SK-N-SH (cell line): Measurements from ENCODE around the gene ZNF467. TPM values are rescaled to one million over a fixed set of nuclear protein-coding genes. Genes with fewer than 3 reads are reported as not detected.

ENCODE experiments used
- CTCF ChIA-PET: fragments of 300-600, 350-600 bp; formaldehyde crosslinking; extraction: SDS; loops from one replicate; lab custom pipeline; 2021; lab: Yijun Ruan, JAX
- POLR2A ChIA-PET: fragments of 350-600 bp; sonication (Branson Sonifier 250); formaldehyde crosslinking; extraction: SDS; loops from one replicate; lab custom pipeline; 2020; ENCODE audit warnings: antibody characterized with exemption, inconsistent platforms; lab: Yijun Ruan, JAX
- DNase-seq: peaks from one replicate; pipeline ENCODE4 v3.0.0; 2012
- H2AFZ ChIP-seq: fragments of 200-600 bp; sonication (generic); 2 replicates; pipeline ENCODE4 v1.8.1; 2016; ENCODE audit warnings: antibody characterized with exemption, mild to moderate bottlenecking, low read depth
- H3F3A ChIP-seq: fragments of 200-600 bp; sonication (generic); replicated peaks from 2 replicates; pipeline ENCODE3; 2016; ENCODE audit warnings: antibody characterized with exemption, mild to moderate bottlenecking; ENCODE audit not compliant: insufficient read depth
- H3K27ac ChIP-seq, 2 experiments: fragments of 200-500 bp in 1 of 2; fragments of 200-600 bp in 1 of 2; sonication (Bioruptor generic) in 1 of 2; sonication (generic), shearing (Covaris generic) in 1 of 2; 2 replicates each; pipeline versions ENCODE4 v1.5.1 to v1.6.1; 2014 to 2016; ENCODE audit warnings: low read depth in 2 of 2, inconsistent platforms in 1 of 2, low read length in 1 of 2, mild to moderate bottlenecking in 1 of 2, mixed read lengths in 1 of 2
- H3K27me3 ChIP-seq: fragments of 200-600 bp; sonication (generic), shearing (Covaris generic); 2 replicates; pipeline ENCODE4 v1.6.1; 2016; ENCODE audit warnings: mixed run types; ENCODE audit not compliant: insufficient read depth
- H3K36me3 ChIP-seq, 2 experiments: fragments of 200-500 bp in 1 of 2; fragments of 200-600 bp in 1 of 2; sonication (Bioruptor generic) in 1 of 2; sonication (generic) in 1 of 2; replicated peaks in 1 of 2; 2 replicates each; pipeline versions ENCODE3 to v1.5.1; 2014 to 2016; ENCODE audit warnings: low read length in 1 of 2, mild to moderate bottlenecking in 1 of 2; ENCODE audit not compliant: insufficient read depth in 2 of 2, control insufficient read depth in 1 of 2
- H3K4me1 ChIP-seq, 2 experiments: fragments of 200-500 bp in 1 of 2; fragments of 200-600 bp in 1 of 2; sonication (Bioruptor generic) in 1 of 2; sonication (generic), shearing (Covaris generic) in 1 of 2; 2 replicates each; pipeline versions ENCODE4 v1.5.1 to v1.6.1; 2014 to 2016; ENCODE audit warnings: low read depth in 1 of 2, low read length in 1 of 2, mixed run types in 1 of 2; ENCODE audit not compliant: insufficient read depth in 2 of 2, control insufficient read depth in 1 of 2
- H3K4me2 ChIP-seq: fragments of 200-600 bp; sonication (generic), shearing (Covaris generic); 2 replicates; pipeline ENCODE4 v1.6.1; 2017; ENCODE audit warnings: mixed run types
- H3K4me3 ChIP-seq, 2 experiments: fragments of 200-500 bp in 1 of 2; fragments of 200-600 bp in 1 of 2; sonication (Bioruptor generic) in 1 of 2; sonication (generic), shearing (Covaris generic) in 1 of 2; 2 replicates each; pipeline versions ENCODE4 v1.5.1 to v1.8.1; 2014 to 2016; ENCODE audit warnings: low read depth in 2 of 2, inconsistent platforms in 1 of 2, low read length in 1 of 2, mild to moderate bottlenecking in 1 of 2, mixed read lengths in 1 of 2, moderate library complexity in 1 of 2
- H3K79me2 ChIP-seq: fragments of 200-600 bp; sonication (generic); 2 replicates; pipeline ENCODE4 v1.8.1; 2017; ENCODE audit warnings: mild to moderate bottlenecking; ENCODE audit not compliant: insufficient read depth
- H3K9ac ChIP-seq: fragments of 200-600 bp; sonication (generic); 2 replicates; pipeline ENCODE4 v1.6.1; 2017; ENCODE audit warnings: mixed run types
- H3K9me2 ChIP-seq: fragments of 200-600 bp; sonication (generic); 2 replicates; pipeline ENCODE4 v1.6.1; 2017; ENCODE audit warnings: mixed run types
- H3K9me3 ChIP-seq: fragments of 200-600 bp; sonication (generic); 2 replicates; pipeline ENCODE4 v1.6.1; 2017; ENCODE audit warnings: mixed run types, mild to moderate bottlenecking, moderate library complexity
- H4K20me1 ChIP-seq: fragments of 200-600 bp; sonication (generic); 2 replicates; pipeline ENCODE4 v1.6.1; 2017; ENCODE audit warnings: mild to moderate bottlenecking, mixed run types; ENCODE audit not compliant: insufficient read depth
- CHD2 ChIP-seq: fragments of 150-350 bp; IDR thresholded peaks from 2 replicates; pipeline ENCODE4 v1.6.1; 2018; ENCODE audit warnings: low read length; ENCODE audit not compliant: partially characterized antibody
- EZH2phosphoT487 ChIP-seq: fragments of 200-600 bp; sonication (generic); IDR thresholded peaks from 2 replicates; pipeline ENCODE4 v1.6.1; 2017; ENCODE audit warnings: low read depth, mixed run types, mild to moderate bottlenecking, antibody characterized with exemption, moderate library complexity, borderline replicate concordance
- GATA2 ChIP-seq: sonication (generic); formaldehyde crosslinking; IDR thresholded peaks from 2 replicates; pipeline ENCODE4 v1.5.0; 2020; ENCODE audit warnings: mild to moderate bottlenecking, missing genetic modification reagents
- IRF3 ChIP-seq: fragments of 150-350 bp; IDR thresholded peaks from 2 replicates; pipeline ENCODE4 v1.6.1; 2016; ENCODE audit warnings: mild to moderate bottlenecking, low read depth, low read length
- JUND ChIP-seq: IDR thresholded peaks from 2 replicates; pipeline ENCODE4 v1.4.0; 2012
- NFIC ChIP-seq: IDR thresholded peaks from 2 replicates; pipeline ENCODE4 v1.4.0; 2012; ENCODE audit warnings: borderline replicate concordance
- POLR2AphosphoS5 ChIP-seq: IDR thresholded peaks from 2 replicates; pipeline ENCODE4 v1.6.1; 2012; ENCODE audit warnings: low read depth, low read length
- REST ChIP-seq: IDR thresholded peaks from 2 replicates; pipeline ENCODE4 v1.6.1; 2012; ENCODE audit warnings: mild to moderate bottlenecking, low read depth, low read length, moderate library complexity
- RXRA ChIP-seq: IDR thresholded peaks from 2 replicates; pipeline ENCODE4 v1.4.0; 2012; ENCODE audit warnings: low read depth, mild to moderate bottlenecking, borderline replicate concordance
- TAF1 ChIP-seq: IDR thresholded peaks from 2 replicates; pipeline ENCODE4 v1.6.1; 2012; ENCODE audit warnings: low read depth, mild to moderate bottlenecking, low read length, moderate library complexity, borderline replicate concordance
- WGBS: methylation state at CpG from one replicate; pipeline ENCODE4 v1.1.6; 2017; ENCODE audit warnings: low lambda C conversion rate; 5-methylcytosine and 5-hydroxymethylcytosine counted together
- polyA plus RNA-seq, 3 experiments: library from polyadenylated mRNA; depleted of rRNA; stranded (reverse); fragments of >200 nt; gene quantifications; 2 replicates each; pipeline ENCODE4 v1.2.3, GENCODE V29; 2012
- TF ChIP-seq, protein P1 (sequence below): IDR thresholded peaks from 2 replicates; pipeline ENCODE4 v1.4.0; 2012; ENCODE audit warnings: low read depth, borderline replicate concordance

Gene ZNF467
- polyA plus RNA-seq, 1 of the 3 experiments (the other 2 are of a cell fraction): 4.1 TPM

DNA sequence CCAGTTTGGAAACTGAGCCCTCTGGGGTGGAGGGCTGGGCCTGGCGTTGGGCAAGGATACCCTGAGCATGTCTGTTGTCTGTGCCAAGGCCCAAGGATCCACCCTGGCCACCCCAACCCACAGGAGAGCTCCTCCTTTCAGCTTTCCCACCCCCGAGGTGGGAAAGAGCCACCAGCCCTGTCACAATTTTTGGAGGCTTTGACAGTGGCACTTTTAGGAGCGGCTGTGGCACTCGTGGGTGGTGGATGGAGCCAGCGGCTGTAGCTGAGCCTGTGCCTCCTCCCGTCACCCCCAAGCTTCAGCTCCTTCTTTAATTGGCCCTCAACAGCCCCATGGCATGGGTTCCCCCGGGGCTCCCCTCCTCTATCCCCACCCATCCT is 46.6 kb upstream of the ZNF467 start:
- ChIA-PET POLR2A (no interaction called here), CTCF (interaction anchor here (0.7 to 10.8 kb wide), 6 partner anchors 12 to 78 kb away, joined by 3 to 119 read pairs (median 4); partner anchors contain the start of gene ZNF862)
- H3F3A ChIP-seq: no peaks in the 10 kb centered on the region
- H3K27ac ChIP-seq: no peak overlapping the region
- no peaks in the 10 kb centered on the region for H3K9me2 ChIP-seq
- H3K4me2 ChIP-seq: no peak overlapping the region
- DNase-seq: no peak
- WGBS: 28% methylated on average over 6 of the region's 7 CpGs
- H3K4me3 ChIP-seq: no peak overlapping the region
- H3K4me1 ChIP-seq: peaks cover 0 to 11% of the 10 kb centered on the region in 2 experiments; a peak in 1 of 4 replicates
- H3K79me2 ChIP-seq: no peaks in the 10 kb centered on the region
- H4K20me1 ChIP-seq: no peaks in the 10 kb centered on the region
- H3K9ac ChIP-seq: no peak overlapping the region
- no peaks in the 10 kb centered on the region for H3K9me3 ChIP-seq
- no peak overlapping the region for H2AFZ ChIP-seq
- no peaks in the 10 kb centered on the region for H3K36me3 ChIP-seq
- H3K27me3 ChIP-seq: peaks cover 8% of the 10 kb centered on the region; the same call in 1 of the 2 replicates
- TF ChIP-seq TAF1: no peak
- TF ChIP-seq JUND: no peak
- no peak for TF ChIP-seq POLR2AphosphoS5
- TF ChIP-seq GATA2 (CRISPR knock-in tag): no peak
- TF ChIP-seq EZH2phosphoT487: no peak
- no peak for TF ChIP-seq REST
- TF ChIP-seq CHD2: no peak
- no peak for TF ChIP-seq NFIC

DNA sequence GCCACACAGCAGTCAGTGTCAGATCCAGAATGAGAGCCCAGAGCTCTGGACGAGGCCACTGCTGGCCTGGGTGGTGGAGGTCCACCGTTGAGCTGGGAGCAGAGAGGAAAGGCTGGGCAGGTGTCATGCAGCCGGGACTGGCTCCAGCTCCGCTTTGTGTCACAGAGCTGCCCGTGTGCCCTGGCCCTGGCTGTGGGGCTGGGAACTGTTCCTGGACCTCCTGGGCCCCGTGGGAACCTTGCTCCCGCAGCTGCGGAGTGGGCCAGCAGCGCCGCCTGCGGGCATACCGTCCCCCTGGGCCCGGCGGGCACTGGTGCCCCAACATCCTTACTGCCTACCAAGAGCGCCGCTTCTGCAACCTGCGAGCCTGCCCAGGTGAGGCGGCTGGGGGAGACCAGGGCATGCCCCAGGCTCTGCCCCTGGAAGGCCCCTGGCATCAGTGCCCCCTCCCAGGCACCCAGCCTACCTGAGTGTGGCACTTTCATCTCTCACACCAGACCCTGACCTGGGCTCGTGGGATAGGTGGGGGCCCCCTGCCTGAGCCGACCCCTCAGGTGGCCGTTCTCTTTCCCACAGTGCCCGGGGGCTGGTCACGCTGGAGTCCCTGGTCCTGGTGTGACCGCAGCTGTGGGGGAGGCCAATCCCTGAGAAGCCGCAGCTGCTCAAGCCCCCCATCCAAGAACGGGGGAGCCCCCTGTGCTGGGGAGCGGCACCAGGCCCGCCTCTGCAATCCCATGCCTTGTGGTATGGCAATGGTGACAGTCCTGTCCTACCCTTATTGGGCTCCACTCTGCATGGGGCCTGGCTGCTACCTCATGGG is 46.0 kb upstream of the ZNF467 start:
- ChIA-PET POLR2A (interaction anchor here (1.6 kb wide), 1 partner anchor 19 kb away, joined by 4 read pairs; the partner anchor contains the start of gene ZNF862), CTCF (interaction anchor here (0.7 to 10.8 kb wide), 5 partner anchors 11 to 77 kb away, joined by 3 to 119 read pairs (median 3); partner anchors contain the start of gene ZNF862)
- Histone ChIP-seq H3K27me3 (peaks cover 6% of the 10 kb centered on the region; the same call in 1 of the 2 replicates), H3K36me3 (no peaks in the 10 kb centered on the region), H2AFZ (no peak overlapping the region), H3K9me3 (no peaks in the 10 kb centered on the region), H3K27ac (no peak overlapping the region), H3K4me1 (peaks cover 0 to 12% of the 10 kb centered on the region in 2 experiments; a peak in 1 of 4 replicates), H3F3A (no peaks in the 10 kb centered on the region), H3K4me3 (no peak overlapping the region), H4K20me1 (no peaks in the 10 kb centered on the region), H3K9me2 (no peaks in the 10 kb centered on the region), H3K9ac (no peak overlapping the region), H3K4me2 (no peak overlapping the region), H3K79me2 (no peaks in the 10 kb centered on the region)
- TF ChIP-seq, protein P1, sequence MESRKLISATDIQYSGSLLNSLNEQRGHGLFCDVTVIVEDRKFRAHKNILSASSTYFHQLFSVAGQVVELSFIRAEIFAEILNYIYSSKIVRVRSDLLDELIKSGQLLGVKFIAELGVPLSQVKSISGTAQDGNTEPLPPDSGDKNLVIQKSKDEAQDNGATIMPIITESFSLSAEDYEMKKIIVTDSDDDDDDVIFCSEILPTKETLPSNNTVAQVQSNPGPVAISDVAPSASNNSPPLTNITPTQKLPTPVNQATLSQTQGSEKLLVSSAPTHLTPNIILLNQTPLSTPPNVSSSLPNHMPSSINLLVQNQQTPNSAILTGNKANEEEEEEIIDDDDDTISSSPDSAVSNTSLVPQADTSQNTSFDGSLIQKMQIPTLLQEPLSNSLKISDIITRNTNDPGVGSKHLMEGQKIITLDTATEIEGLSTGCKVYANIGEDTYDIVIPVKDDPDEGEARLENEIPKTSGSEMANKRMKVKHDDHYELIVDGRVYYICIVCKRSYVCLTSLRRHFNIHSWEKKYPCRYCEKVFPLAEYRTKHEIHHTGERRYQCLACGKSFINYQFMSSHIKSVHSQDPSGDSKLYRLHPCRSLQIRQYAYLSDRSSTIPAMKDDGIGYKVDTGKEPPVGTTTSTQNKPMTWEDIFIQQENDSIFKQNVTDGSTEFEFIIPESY: no peak
- TF ChIP-seq REST (no peak), IRF3 (no peak), RXRA (no peak)
- DNase-seq: no peak
- WGBS: 66% methylated on average over 6 of the region's 28 CpGs
